Right cardiac atrium (tissue), 5 donors: Measurements from ENCODE around the gene P2RY13. TPM values are rescaled to one million over a fixed set of nuclear protein-coding genes. Genes with fewer than 3 reads are reported as not detected.

Experiments
- ATAC-seq, 2 donors: fragments of 200-7000 bp; cut with Tn5 transposase; one replicate each; pipeline versions ENCODE4 v1.8.0 to v1.9.1; 2020; ENCODE audit warnings: moderate library complexity in 2 of 2, mild to moderate bottlenecking in 1 of 2
- DNase-seq, 3 donors: peaks; one replicate each; pipeline ENCODE4 v3.0.0-alpha.2; 2020
- H3K27ac ChIP-seq: one replicate; pipeline ENCODE4 v1.5.1; 2013; ENCODE audit warnings: mild to moderate bottlenecking, low read length, control low read depth, moderate library complexity
- H3K27me3 ChIP-seq: one replicate; pipeline ENCODE4 v1.6.1; 2013; ENCODE audit not compliant: control insufficient read depth, insufficient read depth
- H3K4me1 ChIP-seq: one replicate; pipeline ENCODE4 v1.6.1; 2013; ENCODE audit warnings: low read length; ENCODE audit not compliant: control insufficient read depth, insufficient read depth
- H3K4me3 ChIP-seq: one replicate; pipeline ENCODE4 v1.5.1; 2013; ENCODE audit warnings: low read length, control low read depth
- H3K9me3 ChIP-seq: one replicate; pipeline ENCODE4 v1.6.1; 2013; ENCODE audit warnings: low read length; ENCODE audit not compliant: control insufficient read depth
- WGBS: extraction: QIAGEN DNeasy Blood & Tissue Kit; methylation state at CpG from one replicate; pipeline ENCODE4 v1.1.7; 2013; 5-methylcytosine and 5-hydroxymethylcytosine counted together
- intact Hi-C, 4 donors: fragments of 100-400 bp; cut with DNase I; formaldehyde crosslinking; loops; one replicate each; pipeline versions ENCODE4 v1.11.0 to v1.14.0; 2022 to 2023
- polyA plus RNA-seq: library from polyadenylated mRNA; stranded (reverse); fragments of 200-250 nt; gene quantifications from one replicate; pipeline ENCODE4 v1.2.3, GENCODE V29; 2013
- total RNA-seq, 4 donors: library from RNA; stranded (reverse); fragmentation: NEBNext Ultra II Directional; extraction: Animal tissue kit (Norgen Biotek cat#: 25700); gene quantifications; one replicate each; pipeline ENCODE4 v1.2.1, GENCODE V29; 2021
- donor health status: healthy with polysubstance abuse.
- donor health status: DM: no; HTN: yes; CAD: no.
- donor health status: DM: no; HTN: no; CAD: no.
- donor health status: DM: no; HTN: yes; CAD: no; lungs with severe emphysema.
- donor health status: DM: yes; HTN: yes; CAD: no.

Gene P2RY13
- total and polyA plus RNA-seq, 5 donors, result 0.29 to 2.1 (median 1.4) TPM

GRCh38 chr3:151293127-151293526 lies 36.2 kb downstream of the P2RY13 start:
- no peak overlapping the region for H3K4me3 ChIP-seq
- no peaks in the 10 kb centered on the region for H3K9me3 ChIP-seq
- no peak for DNase-seq
- no peaks in the 10 kb centered on the region for H3K27me3 ChIP-seq
- WGBS, result 77% methylated on average over 6 of the region's 6 CpGs
- no peak overlapping the region for H3K27ac ChIP-seq
- no peak for ATAC-seq
- no peaks in the 10 kb centered on the region for H3K4me1 ChIP-seq
- intact Hi-C loops, result no loop called here

GRCh38 chr3:151290673-151291072 lies 38.7 kb downstream of the P2RY13 start:
- no peaks in the 10 kb centered on the region for H3K4me1 ChIP-seq
- DNase-seq, result no peak
- no peak overlapping the region for H3K4me3 ChIP-seq
- no peaks in the 10 kb centered on the region for H3K27me3 ChIP-seq
- no peak for ATAC-seq
- no peaks in the 10 kb centered on the region for H3K9me3 ChIP-seq
- no peak overlapping the region for H3K27ac ChIP-seq
- 47% methylated on average over 3 of the region's 3 CpGs for WGBS
- intact Hi-C loops, result no loop called here

GRCh38 chr3:151289445-151289844 lies 39.9 kb downstream of the P2RY13 start:
- Histone ChIP-seq H3K4me3 (no peak overlapping the region), H3K4me1 (no peaks in the 10 kb centered on the region), H3K27ac (no peak overlapping the region), H3K27me3 (no peaks in the 10 kb centered on the region), H3K9me3 (no peaks in the 10 kb centered on the region)
- WGBS, result 61% methylated on average over 3 of the region's 3 CpGs
- DNase-seq (no peak), ATAC-seq (no peak)
- intact Hi-C loops, result no loop called here

- no peaks in the 10 kb centered on the region for H3K4me1 ChIP-seq
- no peak for ATAC-seq
- intact Hi-C loops, result no loop called here
- DNase-seq, result no peak
- H3K27ac ChIP-seq, result no peak overlapping the region
- H3K27me3 ChIP-seq, result no peaks in the 10 kb centered on the region
- WGBS, result 71% methylated on average over 1 of the region's 1 CpG
- no peak overlapping the region for H3K4me3 ChIP-seq
- H3K9me3 ChIP-seq, result no peaks in the 10 kb centered on the region
Observed at GRCh38 chr3:151285940-151286339, 43.4 kb downstream of the P2RY13 start.

GRCh38 chr3:151283907-151284461 lies 45.4 kb downstream of the P2RY13 start:
- 34% methylated on average over 5 of the region's 5 CpGs for WGBS
- no peak overlapping the region for H3K27ac ChIP-seq
- DNase-seq, result peak; percentile 45 to 81 (median 65)
- no peaks in the 10 kb centered on the region for H3K27me3 ChIP-seq
- no peak overlapping the region for H3K4me3 ChIP-seq
- H3K4me1 ChIP-seq, result no peaks in the 10 kb centered on the region
- intact Hi-C loops, result loop anchor here in 3 of 4 donors (2.0 to 5.0 kb wide), 4 partner anchors 57 to 117 kb away; no protein-coding TSS in a partner anchor
- peak; percentile 66 to 70 for ATAC-seq
- no peaks in the 10 kb centered on the region for H3K9me3 ChIP-seq

- no peak for DNase-seq
- no peak for ATAC-seq
- 53% methylated on average over 4 of the region's 4 CpGs for WGBS
- Histone ChIP-seq H3K9me3 (no peaks in the 10 kb centered on the region), H3K4me3 (no peak overlapping the region), H3K27me3 (no peaks in the 10 kb centered on the region), H3K4me1 (no peaks in the 10 kb centered on the region), H3K27ac (no peak overlapping the region)
- intact Hi-C loops, result loop anchor here in 3 of 4 donors (2.0 to 5.0 kb wide), 4 partner anchors 56 to 116 kb away; no protein-coding TSS in a partner anchor
Observed at GRCh38 chr3:151283387-151283786, 46.0 kb downstream of the P2RY13 start.

- DNase-seq, result no peak
- Histone ChIP-seq H3K9me3 (no peaks in the 10 kb centered on the region), H3K4me1 (no peaks in the 10 kb centered on the region), H3K27me3 (no peaks in the 10 kb centered on the region), H3K27ac (no peak overlapping the region), H3K4me3 (no peak overlapping the region)
- 0% methylated on average over 1 of the region's 1 CpG for WGBS
- ATAC-seq, result peak; percentile 43 to 73
- intact Hi-C loops, result loop anchor here in 3 of 4 donors (2.0 to 5.0 kb wide), 4 partner anchors 56 to 116 kb away; no protein-coding TSS in a partner anchor
Observed at GRCh38 chr3:151282921-151283320, 46.4 kb downstream of the P2RY13 start.

- no peak for DNase-seq
- WGBS, result 76% methylated on average over 9 of the region's 9 CpGs
- Histone ChIP-seq H3K4me3 (no peak overlapping the region), H3K27me3 (no peaks in the 10 kb centered on the region), H3K4me1 (no peaks in the 10 kb centered on the region), H3K9me3 (no peaks in the 10 kb centered on the region), H3K27ac (no peak overlapping the region)
- intact Hi-C loops, result loop anchor here (2.0 to 5.0 kb wide), 4 partner anchors 54 to 114 kb away; no protein-coding TSS in a partner anchor
- ATAC-seq, result peak in 1 of 2 donors; percentile 44
Observed at GRCh38 chr3:151281671-151282324, 47.6 kb downstream of the P2RY13 start.

GRCh38 chr3:151278230-151278629 lies 51.1 kb downstream of the P2RY13 start, which contains the start of gene P2RY14:
Gene P2RY14 (minus strand): TSS chr3:151278542. CDS start chr3:151214316, 64,226 bp downstream.
- no peak for ATAC-seq

GRCh38 chr3:151276687-151277042 lies 52.7 kb downstream of the P2RY13 start:
- no peak for ATAC-seq
- no peaks in the 10 kb centered on the region for H3K9me3 ChIP-seq
- no peak overlapping the region for H3K27ac ChIP-seq
- WGBS, result 75% methylated on average over 6 of the region's 6 CpGs
- no peaks in the 10 kb centered on the region for H3K27me3 ChIP-seq
- no peaks in the 10 kb centered on the region for H3K4me1 ChIP-seq
- DNase-seq, result no peak
- no peak overlapping the region for H3K4me3 ChIP-seq
- intact Hi-C loops, result loop anchor here in 1 of 4 donors (5.0 kb wide), 1 partner anchor 44 kb away; no protein-coding TSS in a partner anchor

More at GRCh38 chr3:151278230-151278629, 51.1 kb downstream of the P2RY13 start, which contains the start of gene P2RY14:
- Histone ChIP-seq H3K27me3 (no peaks in the 10 kb centered on the region), H3K9me3 (no peaks in the 10 kb centered on the region), H3K4me3 (peak within 1 kb of the TSS; percentile 29), H3K4me1 (no peaks in the 10 kb centered on the region), H3K27ac (peak within 1 kb of the TSS; percentile 21)
- intact Hi-C loops, result loop anchor here in 1 of 4 donors (5.0 kb wide), 1 partner anchor 46 kb away; no protein-coding TSS in a partner anchor
- no peak for DNase-seq
- WGBS, result 42% methylated on average over 4 of the region's 4 CpGs
